HCT116 (cell line): ENCODE measurements around the gene USP30.

Source experiments
- EGR1 ChIP-seq: IDR thresholded peaks from 2 replicates; pipeline ENCODE4 v1.6.1; 2012; ENCODE audit warnings: low read depth
- EZH2 ChIP-seq: fragments of 200-600 bp; sonication (generic); IDR thresholded peaks from 2 replicates; pipeline ENCODE4 v1.6.1; 2017; ENCODE audit warnings: antibody characterized with exemption, mixed run types
- POLR2A ChIP-seq: IDR thresholded peaks from 2 replicates; pipeline ENCODE4 v1.7.0; 2011; ENCODE audit warnings: borderline replicate concordance; ENCODE audit not compliant: insufficient read depth, insufficient read length; ENCODE audit errors: extremely low read depth
- POLR2AphosphoS5 ChIP-seq: IDR thresholded peaks from 2 replicates; pipeline ENCODE4 v1.6.1; 2011; ENCODE audit warnings: mild to moderate bottlenecking, low read depth, low read length, moderate library complexity
- SIN3A ChIP-seq: IDR thresholded peaks from 2 replicates; pipeline ENCODE4 v1.6.1; 2012; ENCODE audit warnings: low read depth
- YY1 ChIP-seq: IDR thresholded peaks from 2 replicates; pipeline ENCODE4 v1.6.1; 2011; ENCODE audit warnings: low read length, low read depth, moderate library complexity, mild to moderate bottlenecking; ENCODE audit not compliant: insufficient replicate concordance; ENCODE audit errors: extremely low read depth
- ZBTB33 ChIP-seq: IDR thresholded peaks from 2 replicates; pipeline ENCODE4 v1.6.1; 2011; ENCODE audit warnings: mild to moderate bottlenecking, low read length, moderate library complexity; ENCODE audit not compliant: insufficient replicate concordance; ENCODE audit errors: extremely low read depth
- TF ChIP-seq, protein P1 (sequence below), 3 experiments: fragments of 200-600 bp in 1 of 3; sonication (generic) in 1 of 3; IDR thresholded peaks in 2 of 3; conservative IDR thresholded peaks in 1 of 3; 2 replicates each; pipeline ENCODE4 v1.5.1; 2012 to 2017; ENCODE audit warnings: low read depth in 2 of 3, low read length in 2 of 3, antibody characterized with exemption in 1 of 3, borderline replicate concordance in 1 of 3, control low read depth in 1 of 3, mild to moderate bottlenecking in 1 of 3, mixed read lengths in 1 of 3, mixed run types in 1 of 3, moderate library complexity in 1 of 3; ENCODE audit not compliant: insufficient read depth in 1 of 3
- TF ChIP-seq, protein P2 (sequence below): IDR thresholded peaks from 2 replicates; pipeline ENCODE4 v1.6.1; 2012

DNA sequence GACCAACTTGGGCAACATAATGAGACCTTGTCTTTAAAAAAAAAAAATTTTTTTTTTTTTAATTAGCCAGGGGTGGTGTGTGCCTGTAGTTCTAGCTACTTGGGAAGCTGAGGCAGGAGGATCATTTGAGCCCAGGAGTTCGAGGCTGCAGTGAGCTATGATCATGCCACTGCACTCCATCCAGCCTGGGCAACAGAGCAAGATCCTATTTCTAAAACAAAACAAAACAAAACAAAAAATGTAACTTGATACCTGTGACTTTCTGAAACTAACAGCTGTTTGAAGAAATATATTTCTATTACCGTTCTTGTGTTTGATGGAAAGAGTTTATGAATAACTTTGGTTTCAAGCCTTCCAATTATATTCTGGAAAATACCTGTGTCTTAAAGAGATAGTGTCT is 62.3 kb downstream of the USP30 start:
- TF ChIP-seq, protein P1, sequence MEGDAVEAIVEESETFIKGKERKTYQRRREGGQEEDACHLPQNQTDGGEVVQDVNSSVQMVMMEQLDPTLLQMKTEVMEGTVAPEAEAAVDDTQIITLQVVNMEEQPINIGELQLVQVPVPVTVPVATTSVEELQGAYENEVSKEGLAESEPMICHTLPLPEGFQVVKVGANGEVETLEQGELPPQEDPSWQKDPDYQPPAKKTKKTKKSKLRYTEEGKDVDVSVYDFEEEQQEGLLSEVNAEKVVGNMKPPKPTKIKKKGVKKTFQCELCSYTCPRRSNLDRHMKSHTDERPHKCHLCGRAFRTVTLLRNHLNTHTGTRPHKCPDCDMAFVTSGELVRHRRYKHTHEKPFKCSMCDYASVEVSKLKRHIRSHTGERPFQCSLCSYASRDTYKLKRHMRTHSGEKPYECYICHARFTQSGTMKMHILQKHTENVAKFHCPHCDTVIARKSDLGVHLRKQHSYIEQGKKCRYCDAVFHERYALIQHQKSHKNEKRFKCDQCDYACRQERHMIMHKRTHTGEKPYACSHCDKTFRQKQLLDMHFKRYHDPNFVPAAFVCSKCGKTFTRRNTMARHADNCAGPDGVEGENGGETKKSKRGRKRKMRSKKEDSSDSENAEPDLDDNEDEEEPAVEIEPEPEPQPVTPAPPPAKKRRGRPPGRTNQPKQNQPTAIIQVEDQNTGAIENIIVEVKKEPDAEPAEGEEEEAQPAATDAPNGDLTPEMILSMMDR (IDR thresholded peaks at IDR 0.05 in 2 of 3, conservative IDR thresholded peaks at IDR 0.05 in 1 of 3; ENCODE audit: borderline replicate concordance in 1 of 3, insufficient read depth in 1 of 3, low read depth in 2 of 3, low read length in 2 of 3) = no peak
- TF ChIP-seq EZH2 = no peak
- TF ChIP-seq, protein P2, sequence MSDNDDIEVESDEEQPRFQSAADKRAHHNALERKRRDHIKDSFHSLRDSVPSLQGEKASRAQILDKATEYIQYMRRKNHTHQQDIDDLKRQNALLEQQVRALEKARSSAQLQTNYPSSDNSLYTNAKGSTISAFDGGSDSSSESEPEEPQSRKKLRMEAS = no peak
- no peak for TF ChIP-seq POLR2A
- no peak for TF ChIP-seq EGR1
- no peak for TF ChIP-seq SIN3A
- TF ChIP-seq YY1 = no peak
- TF ChIP-seq POLR2AphosphoS5 = no peak
- no peak for TF ChIP-seq ZBTB33
